ENCODE measurements around the gene TBC1D9.

DNA sequence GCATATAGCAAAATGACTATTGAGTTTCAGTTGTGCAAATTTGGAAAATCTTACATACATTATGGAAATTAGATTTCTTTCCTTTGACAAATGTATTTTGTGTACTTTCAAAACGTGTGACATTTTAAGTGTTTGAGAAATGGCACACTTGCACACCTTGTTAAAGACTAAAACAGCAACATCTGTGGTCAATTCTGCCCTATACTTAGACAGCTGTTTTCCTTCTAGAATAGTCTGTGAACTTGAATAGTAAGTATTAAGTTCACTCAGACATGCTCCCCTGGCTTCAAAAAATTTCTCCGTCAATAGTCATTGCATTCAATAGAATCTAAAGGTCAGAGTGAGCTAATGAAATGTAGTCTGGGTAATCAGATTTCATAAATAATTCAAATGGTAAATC lies 21.7 kb upstream of the TBC1D9 start:
- TF ChIP-seq, protein P1, sequence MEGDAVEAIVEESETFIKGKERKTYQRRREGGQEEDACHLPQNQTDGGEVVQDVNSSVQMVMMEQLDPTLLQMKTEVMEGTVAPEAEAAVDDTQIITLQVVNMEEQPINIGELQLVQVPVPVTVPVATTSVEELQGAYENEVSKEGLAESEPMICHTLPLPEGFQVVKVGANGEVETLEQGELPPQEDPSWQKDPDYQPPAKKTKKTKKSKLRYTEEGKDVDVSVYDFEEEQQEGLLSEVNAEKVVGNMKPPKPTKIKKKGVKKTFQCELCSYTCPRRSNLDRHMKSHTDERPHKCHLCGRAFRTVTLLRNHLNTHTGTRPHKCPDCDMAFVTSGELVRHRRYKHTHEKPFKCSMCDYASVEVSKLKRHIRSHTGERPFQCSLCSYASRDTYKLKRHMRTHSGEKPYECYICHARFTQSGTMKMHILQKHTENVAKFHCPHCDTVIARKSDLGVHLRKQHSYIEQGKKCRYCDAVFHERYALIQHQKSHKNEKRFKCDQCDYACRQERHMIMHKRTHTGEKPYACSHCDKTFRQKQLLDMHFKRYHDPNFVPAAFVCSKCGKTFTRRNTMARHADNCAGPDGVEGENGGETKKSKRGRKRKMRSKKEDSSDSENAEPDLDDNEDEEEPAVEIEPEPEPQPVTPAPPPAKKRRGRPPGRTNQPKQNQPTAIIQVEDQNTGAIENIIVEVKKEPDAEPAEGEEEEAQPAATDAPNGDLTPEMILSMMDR (IDR thresholded peaks at IDR 0.05): no peak
- TF ChIP-seq POLR2A (IDR thresholded peaks at IDR 0.05): no peak
